ELR (cell line): ENCODE results near the gene ZNF169.
"Not testable (repeated sequence)": the region's sequence is repeated elsewhere in the genome, so short reads cannot be mapped to it uniquely, and the experiment has no call there.

ENCODE experiments used
- DNase-seq: peaks from one replicate; pipeline ENCODE4 v3.0.0-alpha.2; 2015; ENCODE audit warnings: low read depth

ZNF169 gene

GRCh38 chr9:94287877-94288513, 28.9 kb downstream of the ZNF169 start:
- DNase-seq, result no peak

- no peak for DNase-seq
These were observed 30.6 kb downstream of the ZNF169 start for GRCh38 chr9:94289691-94290090.

- no peak for DNase-seq
These were observed 40.0 kb downstream of the ZNF169 start for GRCh38 chr9:94298949-94299599.

- no peak for DNase-seq
These were observed 41.6 kb downstream of the ZNF169 start for GRCh38 chr9:94300470-94301301.

- no peak for DNase-seq
These were observed 42.5 kb downstream of the ZNF169 start for GRCh38 chr9:94301583-94301982.

- no peak for DNase-seq
These were observed 43.3 kb downstream of the ZNF169 start for GRCh38 chr9:94302426-94302825.

GRCh38 chr9:94303321-94303720, 44.2 kb downstream of the ZNF169 start:
- DNase-seq, result no peak

- DNase-seq, result not testable (repeated sequence)
These were observed 56.2 kb downstream of the ZNF169 start for GRCh38 chr9:94315034-94315984.

GRCh38 chr9:94316236-94316635, 57.1 kb downstream of the ZNF169 start:
- not testable (repeated sequence) for DNase-seq

GRCh38 chr9:94317949-94318657, 59.0 kb downstream of the ZNF169 start:
- DNase-seq, result not testable (repeated sequence)

GRCh38 chr9:94322342-94322940, 63.3 kb downstream of the ZNF169 start:
- DNase-seq, result not testable (repeated sequence)

GRCh38 chr9:94323153-94323798, 64.2 kb downstream of the ZNF169 start:
- DNase-seq, result not testable (repeated sequence)

GRCh38 chr9:94325583-94325982, 66.5 kb downstream of the ZNF169 start:
- DNase-seq, result not testable (repeated sequence)

- DNase-seq, result not testable (repeated sequence)
These were observed 69.4 kb downstream of the ZNF169 start, which contains the start of gene NUTM2F for GRCh38 chr9:94328544-94328943. Gene NUTM2F, minus strand, starts transcription at chr9:94328644. Its CDS starts 21 bp downstream, at chr9:94328623.

GRCh38 chr9:94336445-94336844, 77.3 kb downstream of the ZNF169 start:
- DNase-seq, result not testable (repeated sequence)

- not testable (repeated sequence) for DNase-seq
These were observed 79.6 kb downstream of the ZNF169 start for GRCh38 chr9:94338723-94339122.

GRCh38 chr9:94339657-94340056, 80.6 kb downstream of the ZNF169 start:
- not testable (repeated sequence) for DNase-seq

GRCh38 chr9:94340750-94341149, 81.7 kb downstream of the ZNF169 start:
- not testable (repeated sequence) for DNase-seq

- DNase-seq, result not testable (repeated sequence)
These were observed 82.6 kb downstream of the ZNF169 start for GRCh38 chr9:94341703-94342102.

GRCh38 chr9:94347451-94347850, 88.4 kb downstream of the ZNF169 start:
- DNase-seq, result not testable (repeated sequence)
